ENCODE results near the gene ECM2. TPM values are rescaled to one million over a fixed set of nuclear protein-coding genes. Genes with fewer than 3 reads are reported as not detected.
A peak's percentile ranks its signal among the peaks of the same experiment; 100 is the strongest.
"Not testable (repeated sequence)": the region's sequence is repeated elsewhere in the genome, so short reads cannot be mapped to it uniquely, and the experiment has no call there.

ECM2 gene
- 10 to 100 TPM in 1 of 4 donors, 1 to 10 TPM in 3; 3.3 to 19.7 (median 7.8) TPM for total RNA-seq
- 1 to 10 TPM in 2 of 3 donors, not detected in 1; 1.2 to 1.7 TPM for polyA plus RNA-seq

- no peak for TF ChIP-seq POLR2AphosphoS5 (IDR thresholded peaks at IDR 0.05)
- TF ChIP-seq POLR2A (IDR thresholded peaks at IDR 0.05) = no peak
- no peak for TF ChIP-seq CTCF (IDR thresholded peaks at IDR 0.05)
- TF ChIP-seq EP300 (IDR thresholded peaks at IDR 0.05) = no peak
- DNase-seq = no peak
- Histone ChIP-seq H3K4me3 (peak within 1 kb of the TSS in 3 of 4 donors; percentile 8 to 29 (median 26)), H3K4me1 (peaks cover 0 to 15% (median 3%) of the 10 kb centered on the region in 4 donors), H3K27ac (peak within 1 kb of the TSS; percentile 48 to 56 (median 50)), H3K9me3 (no peaks in the 10 kb centered on the region), H3K36me3 (no peaks in the 10 kb centered on the region), H3K27me3 (no peaks in the 10 kb centered on the region)
- intact Hi-C loops (cut with DNase I) = no loop called here
- 78 to 79% methylated on average over 7 of the region's 7 CpGs for WGBS, 2 donors
Measured at GRCh38 chr9:92535940-92536850, at the start of gene ECM2. ECM2 (minus strand) TSS chr9:92535990; CDS start chr9:92522866, 13,124 bp downstream.

- no peak for DNase-seq
- H3K27ac ChIP-seq = no peak overlapping the region
- H3K36me3 ChIP-seq = no peaks in the 10 kb centered on the region
- intact Hi-C loops (cut with DNase I) = no loop called here
- no peak for TF ChIP-seq POLR2AphosphoS5 (IDR thresholded peaks at IDR 0.05)
- no peak for TF ChIP-seq CTCF (IDR thresholded peaks at IDR 0.05)
- no peak for TF ChIP-seq POLR2A (IDR thresholded peaks at IDR 0.05)
- TF ChIP-seq EP300 (IDR thresholded peaks at IDR 0.05) = no peak
- H3K9me3 ChIP-seq = no peaks in the 10 kb centered on the region
- WGBS, 2 donors = 59 to 76% methylated on average over 1 of the region's 1 CpG
- peaks cover 0 to 8% (median 3%) of the 10 kb centered on the region in 4 donors for H3K4me1 ChIP-seq
- no peaks in the 10 kb centered on the region for H3K27me3 ChIP-seq
- no peak overlapping the region for H3K4me3 ChIP-seq
Measured at GRCh38 chr9:92576175-92576574, 40.4 kb upstream of the ECM2 start.

- H3K4me3 ChIP-seq; H3K36me3 ChIP-seq; H3K27ac ChIP-seq; H3K27me3 ChIP-seq; intact Hi-C loops (cut with DNase I); H3K4me1 ChIP-seq; DNase-seq; H3K9me3 ChIP-seq: not testable (repeated sequence)
- WGBS, 2 donors = 95 to 96% methylated on average over 14 of the region's 14 CpGs
Measured at GRCh38 chr9:92573612-92574011, 37.8 kb upstream of the ECM2 start.

GRCh38 chr9:92571871-92572270 is 36.1 kb upstream of the ECM2 start:
- H3K9me3 ChIP-seq; H3K4me1 ChIP-seq; H3K36me3 ChIP-seq; H3K4me3 ChIP-seq; intact Hi-C loops (cut with DNase I); H3K27ac ChIP-seq; DNase-seq; H3K27me3 ChIP-seq: not testable (repeated sequence)
- 90 to 91% methylated on average over 2 of the region's 2 CpGs for WGBS, 2 donors

- intact Hi-C loops (cut with DNase I) = no loop called here
- H3K27ac ChIP-seq = peak overlapping the region in 1 of 4 donors; percentile 56
- H3K4me1 ChIP-seq = peaks cover 0 to 27% (median 5%) of the 10 kb centered on the region in 4 donors
- no peaks in the 10 kb centered on the region for H3K9me3 ChIP-seq
- DNase-seq = no peak
- no peaks in the 10 kb centered on the region for H3K27me3 ChIP-seq
- no peaks in the 10 kb centered on the region for H3K36me3 ChIP-seq
- H3K4me3 ChIP-seq = no peak overlapping the region
- TF ChIP-seq CTCF (IDR thresholded peaks at IDR 0.05) = no peak
- no peak for TF ChIP-seq EP300 (IDR thresholded peaks at IDR 0.05)
- 84 to 88% methylated on average over 2 of the region's 2 CpGs for WGBS, 2 donors
Measured at GRCh38 chr9:92564982-92565381, 29.2 kb upstream of the ECM2 start.

Data from sigmoid colon (tissue), 7 donors.